Natural killer cell treated with Interleukin-12 subunit alpha and Interleukin-12 subunit beta and Interleukin-15 and Interleukin-18, amount 100 ng/mL, for 72 hours (primary cell): ENCODE data around the gene PPP4R2. TPM values are rescaled to one million over a fixed set of nuclear protein-coding genes. Genes with fewer than 3 reads are reported as not detected.

Experiments
- ATAC-seq, 2 donors: fragments of 150-1000 bp; cut with Tn5 transposase in 1 of 2; sonication (Bioruptor Pico), chemical (Tn5 transposase) in 1 of 2; 2 replicates each; pipeline ENCODE4 v1.10.0; 2021
- DNase-seq: peaks from one replicate; pipeline ENCODE4 v3.0.0; 2022; ENCODE audit warnings: low spot score
- H3K27ac Mint-ChIP-seq, 2 donors: 1 replicate in 1 of 2; 2 replicates in 1 of 2; pipeline ENCODE4 v1.8.0; 2022; ENCODE audit warnings: mixed read lengths in 2 of 2, mild to moderate bottlenecking in 1 of 2, moderate library complexity in 1 of 2
- H3K27me3 Mint-ChIP-seq, 2 donors: 1 replicate in 1 of 2; 2 replicates in 1 of 2; pipeline ENCODE4 v1.8.0; 2022; ENCODE audit warnings: mixed read lengths in 2 of 2
- H3K36me3 Mint-ChIP-seq: one replicate; pipeline ENCODE4 v1.8.0; 2022; ENCODE audit warnings: mixed read lengths
- H3K4me1 Mint-ChIP-seq, 2 donors: 1 replicate in 1 of 2; 2 replicates in 1 of 2; pipeline ENCODE4 v1.8.0; 2022; ENCODE audit warnings: low read depth in 2 of 2, mixed read lengths in 2 of 2, mild to moderate bottlenecking in 1 of 2
- H3K4me3 Mint-ChIP-seq: one replicate; pipeline ENCODE4 v1.8.0; 2022; ENCODE audit warnings: mixed read lengths
- H3K9me3 Mint-ChIP-seq: 2 replicates; pipeline ENCODE4 v1.8.0; 2022; ENCODE audit warnings: mixed read lengths
- total RNA-seq, 2 donors: library from RNA; stranded (reverse); gene quantifications; one replicate each; pipeline ENCODE4 v1.2.3, GENCODE V29; 2022

PPP4R2 gene
- total RNA-seq, 2 donors from 2014 or later, result 126 to 128 TPM

- Mint-ChIP-seq H3K4me1 (no peaks in the 10 kb centered on the region), H3K4me3 (no peak overlapping the region), H3K9me3 (no peaks in the 10 kb centered on the region), H3K36me3 (no peaks in the 10 kb centered on the region), H3K27ac (no peak overlapping the region), H3K27me3 (no peaks in the 10 kb centered on the region)
- DNase-seq (no peak), ATAC-seq (no peak)
Observed at GRCh38 chr3:73101881-73102280, 105.3 kb downstream of the PPP4R2 start.

- Mint-ChIP-seq H3K4me3 (no peak overlapping the region), H3K27me3 (peaks cover 0 to 3% of the 10 kb centered on the region in 2 donors), H3K4me1 (no peaks in the 10 kb centered on the region), H3K27ac (no peak overlapping the region), H3K9me3 (no peaks in the 10 kb centered on the region), H3K36me3 (no peaks in the 10 kb centered on the region)
- ATAC-seq (no peak), DNase-seq (no peak)
Observed at GRCh38 chr3:73107215-73107614, 110.6 kb downstream of the PPP4R2 start.

- no peaks in the 10 kb centered on the region for H3K4me1 Mint-ChIP-seq
- H3K4me3 Mint-ChIP-seq, result no peak overlapping the region
- no peaks in the 10 kb centered on the region for H3K36me3 Mint-ChIP-seq
- no peak for DNase-seq
- H3K27me3 Mint-ChIP-seq, result peaks cover 0 to 3% of the 10 kb centered on the region in 2 donors
- no peak overlapping the region for H3K27ac Mint-ChIP-seq
- H3K9me3 Mint-ChIP-seq, result no peaks in the 10 kb centered on the region
- ATAC-seq, result no peak
Observed at GRCh38 chr3:73107676-73108187, 111.1 kb downstream of the PPP4R2 start.

GRCh38 chr3:73108750-73109149, 112.1 kb downstream of the PPP4R2 start:
- H3K4me1 Mint-ChIP-seq, result no peaks in the 10 kb centered on the region
- no peak overlapping the region for H3K4me3 Mint-ChIP-seq
- ATAC-seq, result no peak
- H3K36me3 Mint-ChIP-seq, result no peaks in the 10 kb centered on the region
- H3K9me3 Mint-ChIP-seq, result no peaks in the 10 kb centered on the region
- H3K27ac Mint-ChIP-seq, result no peak overlapping the region
- DNase-seq, result no peak
- peaks cover 0 to 3% of the 10 kb centered on the region in 2 donors for H3K27me3 Mint-ChIP-seq

- no peak overlapping the region for H3K27ac Mint-ChIP-seq
- ATAC-seq (no peak), DNase-seq (no peak)
- H3K36me3 Mint-ChIP-seq, result no peaks in the 10 kb centered on the region
- H3K4me1 Mint-ChIP-seq, result no peaks in the 10 kb centered on the region
- no peaks in the 10 kb centered on the region for H3K9me3 Mint-ChIP-seq
- peaks cover 0 to 3% of the 10 kb centered on the region in 2 donors for H3K27me3 Mint-ChIP-seq
- no peak overlapping the region for H3K4me3 Mint-ChIP-seq
Observed at GRCh38 chr3:73110530-73110929, 113.9 kb downstream of the PPP4R2 start.

GRCh38 chr3:73114711-73115110, 118.1 kb downstream of the PPP4R2 start:
- no peak overlapping the region for H3K27ac Mint-ChIP-seq
- H3K4me1 Mint-ChIP-seq, result no peaks in the 10 kb centered on the region
- DNase-seq (no peak), ATAC-seq (no peak)
- no peak overlapping the region for H3K4me3 Mint-ChIP-seq
- H3K9me3 Mint-ChIP-seq, result no peaks in the 10 kb centered on the region
- H3K27me3 Mint-ChIP-seq, result peaks cover 3 to 10% of the 10 kb centered on the region in 2 donors
- H3K36me3 Mint-ChIP-seq, result no peaks in the 10 kb centered on the region

GRCh38 chr3:73115806-73116205, 119.2 kb downstream of the PPP4R2 start:
- H3K27ac Mint-ChIP-seq, result no peak overlapping the region
- H3K36me3 Mint-ChIP-seq, result no peaks in the 10 kb centered on the region
- ATAC-seq, result no peak
- peaks cover 3 to 10% of the 10 kb centered on the region in 2 donors for H3K27me3 Mint-ChIP-seq
- H3K9me3 Mint-ChIP-seq, result no peaks in the 10 kb centered on the region
- no peaks in the 10 kb centered on the region for H3K4me1 Mint-ChIP-seq
- DNase-seq, result no peak
- no peak overlapping the region for H3K4me3 Mint-ChIP-seq

Other genes starting within 250 kb of the PPP4R2 start
- gene SHQ1, start 148.4 kb upstream of the PPP4R2 start, total RNA-seq, result 10 to 100 TPM; 28.9 to 59.1 TPM
- gene GXYLT2, start 108.8 kb upstream of the PPP4R2 start, total RNA-seq, result not detected
- 10 to 100 TPM; 10.3 to 15.5 TPM for gene EBLN2, start 64.8 kb downstream of the PPP4R2 start, total RNA-seq